ENCODE data around the gene ZNF584.

GRCh38 chr19:58456111-58456510, 47.7 kb downstream of the ZNF584 start:
- no peak for TF ChIP-seq CTCF (conservative IDR thresholded peaks at IDR 0.05)
- no peak for TF ChIP-seq EZH2 (IDR thresholded peaks at IDR 0.05; ENCODE audit: low read depth)
